Ishikawa (cell line): ENCODE results near the gene KLK15.

Experiments used
- CEBPB ChIP-seq: IDR thresholded peaks from 2 replicates; pipeline ENCODE4 v1.6.1; 2012
- CREB1 ChIP-seq: IDR thresholded peaks from 2 replicates; pipeline ENCODE4 v1.6.1; 2012; ENCODE audit warnings: low read depth
- EGR1 ChIP-seq: IDR thresholded peaks from 2 replicates; pipeline ENCODE4 v1.6.1; 2012
- EP300 ChIP-seq: IDR thresholded peaks from 2 replicates; pipeline ENCODE4 v1.6.1; 2012; ENCODE audit warnings: borderline replicate concordance
- FOXM1 ChIP-seq: IDR thresholded peaks from 2 replicates; pipeline ENCODE4 v1.6.1; 2012; ENCODE audit warnings: low read depth, borderline replicate concordance
- MAX ChIP-seq: IDR thresholded peaks from 2 replicates; pipeline ENCODE4 v1.6.1; 2012
- NFIC ChIP-seq: IDR thresholded peaks from 2 replicates; pipeline ENCODE4 v1.6.1; 2012
- RAD21 ChIP-seq: IDR thresholded peaks from 2 replicates; pipeline ENCODE4 v1.6.1; 2012; ENCODE audit warnings: low read depth
- REST ChIP-seq: IDR thresholded peaks from 2 replicates; pipeline ENCODE4 v1.6.1; 2012; ENCODE audit warnings: low read depth, mild to moderate bottlenecking
- TAF1 ChIP-seq: IDR thresholded peaks from 2 replicates; pipeline ENCODE4 v1.6.1; 2012; ENCODE audit warnings: low read depth, mild to moderate bottlenecking
- TCF12 ChIP-seq: IDR thresholded peaks from 2 replicates; pipeline ENCODE4 v1.6.1; 2012; ENCODE audit warnings: low read depth
- TEAD4 ChIP-seq: IDR thresholded peaks from 2 replicates; pipeline ENCODE4 v1.6.1; 2012
- USF1 ChIP-seq: IDR thresholded peaks from 2 replicates; pipeline ENCODE4 v1.6.1; 2012
- YY1 ChIP-seq: IDR thresholded peaks from 2 replicates; pipeline ENCODE4 v1.6.1; 2012; ENCODE audit warnings: low read depth
- ZBTB7A ChIP-seq: IDR thresholded peaks from 2 replicates; pipeline ENCODE4 v1.6.1; 2012; ENCODE audit warnings: low read depth

The KLK15 gene

GRCh38 chr19:50876456-50876855 is 43.1 kb upstream of the KLK15 start:
- TF ChIP-seq REST (no peak), TCF12 (no peak), MAX (no peak), FOXM1 (no peak), USF1 (no peak), NFIC (no peak), CEBPB (no peak), RAD21 (no peak), EP300 (no peak), TAF1 (no peak), CREB1 (no peak), TEAD4 (no peak), EGR1 (no peak), YY1 (no peak), ZBTB7A (no peak)

- TF ChIP-seq CEBPB: no peak
- TF ChIP-seq TAF1: no peak
- TF ChIP-seq NFIC: no peak
Observed at GRCh38 chr19:50875795-50876422, 42.5 kb upstream of the KLK15 start.

GRCh38 chr19:50874211-50874610 is 40.8 kb upstream of the KLK15 start:
- no peak for TF ChIP-seq ZBTB7A
- no peak for TF ChIP-seq RAD21
- no peak for TF ChIP-seq USF1
- no peak for TF ChIP-seq NFIC
- TF ChIP-seq MAX: no peak
- no peak for TF ChIP-seq EP300
- TF ChIP-seq TEAD4: no peak
- TF ChIP-seq REST: no peak
- no peak for TF ChIP-seq FOXM1
- TF ChIP-seq EGR1: no peak
- no peak for TF ChIP-seq YY1
- no peak for TF ChIP-seq TCF12
- TF ChIP-seq CEBPB: no peak
- no peak for TF ChIP-seq TAF1
- no peak for TF ChIP-seq CREB1

GRCh38 chr19:50873056-50873455 is 39.7 kb upstream of the KLK15 start, which contains the start of gene KLK2:
Gene KLK2 (plus strand): TSS chr19:50873439. CDS start chr19:50873474, 35 bp downstream.
- TF ChIP-seq EGR1 (no peak), TAF1 (no peak), TEAD4 (no peak), YY1 (no peak), RAD21 (no peak), CEBPB (no peak), MAX (no peak), NFIC (no peak), FOXM1 (no peak), ZBTB7A (no peak), REST (no peak), EP300 (no peak), USF1 (no peak), TCF12 (no peak), CREB1 (no peak)
